CD8-positive, alpha-beta memory T cell (primary cell): Measurements from ENCODE around the gene CORIN. TPM values are rescaled to one million over a fixed set of nuclear protein-coding genes. Genes with fewer than 3 reads are reported as not detected.

ENCODE experiments used
- CTCF ChIA-PET: fragments of 350-600 bp; sonication (Branson Sonifier 250); formaldehyde crosslinking; loops from one replicate; lab custom pipeline; 2021; ENCODE audit warnings: antibody characterized with exemption; lab: Charles Lee
- POLR2A ChIA-PET: fragments of 350-600 bp; sonication (Branson Sonifier 250); formaldehyde crosslinking; loops from one replicate; lab custom pipeline; 2021; ENCODE audit warnings: antibody characterized with exemption; lab: Charles Lee
- DNase-seq, 5 donors: peaks; one replicate each; pipeline versions ENCODE4 v3.0.0 to v3.0.0-alpha.2; 2020 to 2022; ENCODE audit warnings: mixed read lengths in 1 of 5
- H3K27ac ChIP-seq: one replicate; pipeline ENCODE4 v1.7.0; 2013; ENCODE audit warnings: low read depth, mild to moderate bottlenecking, low read length, moderate library complexity
- H3K27me3 ChIP-seq: 2 replicates; pipeline ENCODE4 v1.7.0; 2013; ENCODE audit warnings: low read length, mild to moderate bottlenecking; ENCODE audit not compliant: insufficient read depth, poor library complexity, severe bottlenecking
- H3K36me3 ChIP-seq: 2 replicates; pipeline ENCODE4 v1.7.0; 2013; ENCODE audit warnings: mild to moderate bottlenecking, low read length, moderate library complexity; ENCODE audit not compliant: insufficient read depth
- H3K4me1 ChIP-seq: 2 replicates; pipeline ENCODE4 v1.7.0; 2013; ENCODE audit warnings: mild to moderate bottlenecking, low read length, moderate library complexity; ENCODE audit not compliant: insufficient read depth
- H3K4me3 ChIP-seq: 2 replicates; pipeline ENCODE4 v1.7.0; 2013; ENCODE audit warnings: mild to moderate bottlenecking, low read length
- H3K9me3 ChIP-seq: 2 replicates; pipeline ENCODE4 v1.7.0; 2013; ENCODE audit warnings: mild to moderate bottlenecking, low read length
- H3K27ac Mint-ChIP-seq, 8 donors: one replicate each; pipeline ENCODE4 v1.8.0; 2020 to 2021; ENCODE audit warnings: mixed read lengths in 8 of 8, mild to moderate bottlenecking in 6 of 8, inconsistent platforms in 3 of 8, moderate library complexity in 3 of 8
- H3K27me3 Mint-ChIP-seq, 2 donors: one replicate each; pipeline ENCODE4 v1.8.0; 2020 to 2021; ENCODE audit warnings: mixed read lengths in 2 of 2, mild to moderate bottlenecking in 1 of 2, moderate library complexity in 1 of 2
- H3K36me3 Mint-ChIP-seq, 3 donors: one replicate each; pipeline ENCODE4 v1.8.0; 2020 to 2021; ENCODE audit warnings: mixed read lengths in 3 of 3, inconsistent platforms in 1 of 3, mild to moderate bottlenecking in 1 of 3
- H3K4me1 Mint-ChIP-seq, 3 donors: one replicate each; pipeline ENCODE4 v1.8.0; 2020 to 2021; ENCODE audit warnings: mixed read lengths in 3 of 3, inconsistent platforms in 1 of 3, mild to moderate bottlenecking in 1 of 3
- H3K4me3 Mint-ChIP-seq, 7 donors: one replicate each; pipeline ENCODE4 v1.8.0; 2020 to 2021; ENCODE audit warnings: mixed read lengths in 7 of 7, mild to moderate bottlenecking in 6 of 7, moderate library complexity in 4 of 7, inconsistent platforms in 2 of 7
- H3K9me3 Mint-ChIP-seq, 5 donors: one replicate each; pipeline ENCODE4 v1.8.0; 2020 to 2022; ENCODE audit warnings: mixed read lengths in 5 of 5, mild to moderate bottlenecking in 3 of 5, moderate library complexity in 2 of 5, inconsistent platforms in 1 of 5
- polyA plus RNA-seq: library from polyadenylated mRNA; unstranded; fragments of 300-500 nt; fragmentation: Illumina TruSeq; gene quantifications from one replicate; pipeline ENCODE4 v1.2.3, GENCODE V29; 2021
- total RNA-seq, 2 experiments: library from RNA; stranded (reverse); gene quantifications; one replicate each; pipeline ENCODE4 v1.2.3, GENCODE V29; 2021

Gene CORIN
- total and polyA plus RNA-seq, 3 experiments from 2014 or later, result 0.04 to 0.11 (median 0.06) TPM

DNA sequence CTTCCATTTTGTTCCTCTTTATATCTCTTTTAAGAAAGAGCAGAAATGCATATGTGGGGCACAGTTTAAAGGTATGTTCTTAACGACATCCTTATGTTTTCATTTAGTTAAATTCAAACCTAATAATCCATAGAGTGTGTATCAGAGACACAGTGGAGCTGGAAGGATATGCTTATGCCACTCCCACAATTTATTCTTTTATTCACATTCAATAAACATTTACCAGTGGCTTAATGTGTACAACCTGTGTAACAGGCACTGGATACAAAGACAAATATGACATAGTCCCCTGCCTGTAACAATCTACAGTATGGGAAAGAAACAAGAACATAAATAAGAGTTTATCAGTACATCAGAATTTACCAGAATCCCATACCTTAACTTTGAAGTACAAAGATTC is 22.4 kb upstream of the CORIN start:
- Mint-ChIP-seq H3K9me3 (no peaks in the 10 kb centered on the region), H3K4me3 (no peak overlapping the region), H3K27me3 (no peaks in the 10 kb centered on the region), H3K27ac (no peak overlapping the region), H3K36me3 (peaks cover 8 to 33% (median 16%) of the 10 kb centered on the region in 3 donors), H3K4me1 (no peaks in the 10 kb centered on the region)
- Histone ChIP-seq H3K36me3 (no peaks in the 10 kb centered on the region), H3K9me3 (no peaks in the 10 kb centered on the region), H3K4me1 (no peaks in the 10 kb centered on the region), H3K27me3 (no peaks in the 10 kb centered on the region), H3K27ac (no peak overlapping the region), H3K4me3 (no peak overlapping the region)
- DNase-seq, result no peak
- ChIA-PET POLR2A (no interaction called here), CTCF (no interaction called here)

- Mint-ChIP-seq H3K27me3 (no peaks in the 10 kb centered on the region), H3K4me3 (no peak overlapping the region), H3K36me3 (peaks cover 7 to 36% (median 17%) of the 10 kb centered on the region in 3 donors), H3K27ac (no peak overlapping the region), H3K9me3 (no peaks in the 10 kb centered on the region), H3K4me1 (no peaks in the 10 kb centered on the region)
- Histone ChIP-seq H3K27me3 (no peaks in the 10 kb centered on the region), H3K4me1 (no peaks in the 10 kb centered on the region), H3K4me3 (no peak overlapping the region), H3K36me3 (no peaks in the 10 kb centered on the region), H3K9me3 (no peaks in the 10 kb centered on the region), H3K27ac (no peak overlapping the region)
- DNase-seq, result no peak
- ChIA-PET CTCF (no interaction called here), POLR2A (no interaction called here)
Observed at GRCh38 chr4:47858006-47858405, 20.1 kb upstream of the CORIN start.

DNA sequence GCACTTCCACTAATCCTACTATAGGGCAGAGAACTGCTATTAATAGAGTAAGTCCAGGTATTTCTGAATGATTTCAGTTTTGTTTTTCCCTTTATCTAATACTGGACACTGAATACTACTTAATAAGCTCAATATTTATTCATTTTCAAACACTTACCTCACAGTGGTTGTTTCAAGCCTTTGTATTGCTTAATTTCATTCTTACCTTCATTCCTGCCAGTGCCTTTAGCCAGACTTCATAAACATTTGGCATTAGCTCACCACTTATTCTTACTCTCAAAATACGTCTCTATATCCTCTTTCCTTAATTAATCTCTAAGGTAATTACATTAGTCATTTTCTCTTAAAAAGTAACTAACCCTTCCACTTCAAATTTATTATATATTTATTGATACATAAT is 18.8 kb upstream of the CORIN start:
- no peak overlapping the region for H3K27ac Mint-ChIP-seq
- CTCF ChIA-PET, result no interaction called here

GRCh38 chr4:47855350-47855749 is 17.5 kb upstream of the CORIN start:
- H3K36me3 Mint-ChIP-seq, result peaks cover 0 to 49% (median 23%) of the 10 kb centered on the region in 3 donors
- ChIA-PET CTCF (interaction anchor here (0.7 kb wide), 1 partner anchor 18 kb away, joined by 3 read pairs; the partner anchor contains the start of gene CORIN), POLR2A (no interaction called here)
- Histone ChIP-seq H3K27ac (no peak overlapping the region), H3K4me1 (no peaks in the 10 kb centered on the region), H3K27me3 (no peaks in the 10 kb centered on the region), H3K4me3 (no peak overlapping the region), H3K9me3 (no peaks in the 10 kb centered on the region), H3K36me3 (no peaks in the 10 kb centered on the region)
- H3K4me3 Mint-ChIP-seq, result no peak overlapping the region
- H3K9me3 Mint-ChIP-seq, result no peaks in the 10 kb centered on the region
- no peaks in the 10 kb centered on the region for H3K27me3 Mint-ChIP-seq
- no peak for DNase-seq
- no peak overlapping the region for H3K27ac Mint-ChIP-seq
- no peaks in the 10 kb centered on the region for H3K4me1 Mint-ChIP-seq

More for the DNA sequence above, 18.8 kb upstream of the CORIN start:
- no peaks in the 10 kb centered on the region for H3K36me3 ChIP-seq
- DNase-seq, result no peak
- H3K27ac ChIP-seq, result no peak overlapping the region
- peaks cover 0 to 42% (median 19%) of the 10 kb centered on the region in 3 donors for H3K36me3 Mint-ChIP-seq
- no peaks in the 10 kb centered on the region for H3K9me3 Mint-ChIP-seq
- H3K4me1 Mint-ChIP-seq, result no peaks in the 10 kb centered on the region
- no peaks in the 10 kb centered on the region for H3K9me3 ChIP-seq
- no peaks in the 10 kb centered on the region for H3K4me1 ChIP-seq
- no peak overlapping the region for H3K4me3 Mint-ChIP-seq
- POLR2A ChIA-PET, result no interaction called here
- no peaks in the 10 kb centered on the region for H3K27me3 ChIP-seq
- H3K4me3 ChIP-seq, result no peak overlapping the region
- no peaks in the 10 kb centered on the region for H3K27me3 Mint-ChIP-seq

GRCh38 chr4:47852136-47852535 is 14.3 kb upstream of the CORIN start:
- H3K36me3 Mint-ChIP-seq, result peaks cover 11 to 63% (median 23%) of the 10 kb centered on the region in 3 donors
- Histone ChIP-seq H3K36me3 (no peaks in the 10 kb centered on the region), H3K9me3 (no peaks in the 10 kb centered on the region), H3K4me1 (no peaks in the 10 kb centered on the region), H3K27ac (no peak overlapping the region), H3K27me3 (no peaks in the 10 kb centered on the region), H3K4me3 (no peak overlapping the region)
- no peaks in the 10 kb centered on the region for H3K4me1 Mint-ChIP-seq
- no peak for DNase-seq
- no peaks in the 10 kb centered on the region for H3K9me3 Mint-ChIP-seq
- H3K27ac Mint-ChIP-seq, result no peak overlapping the region
- ChIA-PET CTCF (no interaction called here), POLR2A (no interaction called here)
- H3K4me3 Mint-ChIP-seq, result no peak overlapping the region
- H3K27me3 Mint-ChIP-seq, result no peaks in the 10 kb centered on the region

- peaks cover 15 to 63% (median 25%) of the 10 kb centered on the region in 3 donors for H3K36me3 Mint-ChIP-seq
- no peak overlapping the region for H3K27ac Mint-ChIP-seq
- H3K4me3 Mint-ChIP-seq, result no peak overlapping the region
- H3K4me1 ChIP-seq, result no peaks in the 10 kb centered on the region
- no peaks in the 10 kb centered on the region for H3K36me3 ChIP-seq
- H3K9me3 ChIP-seq, result no peaks in the 10 kb centered on the region
- DNase-seq, result no peak
- ChIA-PET CTCF (no interaction called here), POLR2A (no interaction called here)
- no peak overlapping the region for H3K27ac ChIP-seq
- H3K4me3 ChIP-seq, result no peak overlapping the region
- peaks cover 0 to 2% (median 0%) of the 10 kb centered on the region in 5 donors for H3K9me3 Mint-ChIP-seq
- H3K27me3 ChIP-seq, result no peaks in the 10 kb centered on the region
- H3K4me1 Mint-ChIP-seq, result no peaks in the 10 kb centered on the region
- no peaks in the 10 kb centered on the region for H3K27me3 Mint-ChIP-seq
Observed at GRCh38 chr4:47849466-47849865, 11.6 kb upstream of the CORIN start.

DNA sequence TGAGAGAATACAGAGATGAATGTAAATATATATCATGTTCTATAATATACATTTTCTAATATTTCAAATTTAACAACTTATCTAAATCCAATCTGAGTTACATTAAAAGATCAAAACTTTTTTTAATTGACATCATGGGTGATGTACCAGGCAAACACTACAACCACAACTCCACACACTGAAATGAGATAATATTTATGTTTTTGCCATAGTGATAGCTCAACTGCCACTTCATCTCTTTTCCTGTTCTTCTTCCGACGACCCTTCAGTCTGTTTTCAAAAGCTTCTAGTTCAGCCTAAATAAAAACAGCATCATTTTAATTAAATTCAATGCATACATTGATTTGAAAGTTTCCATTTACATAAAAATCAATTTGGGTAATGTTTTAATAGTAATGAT is 10.2 kb upstream of the CORIN start:
- no peaks in the 10 kb centered on the region for H3K36me3 ChIP-seq
- CTCF ChIA-PET, result no interaction called here

DNA sequence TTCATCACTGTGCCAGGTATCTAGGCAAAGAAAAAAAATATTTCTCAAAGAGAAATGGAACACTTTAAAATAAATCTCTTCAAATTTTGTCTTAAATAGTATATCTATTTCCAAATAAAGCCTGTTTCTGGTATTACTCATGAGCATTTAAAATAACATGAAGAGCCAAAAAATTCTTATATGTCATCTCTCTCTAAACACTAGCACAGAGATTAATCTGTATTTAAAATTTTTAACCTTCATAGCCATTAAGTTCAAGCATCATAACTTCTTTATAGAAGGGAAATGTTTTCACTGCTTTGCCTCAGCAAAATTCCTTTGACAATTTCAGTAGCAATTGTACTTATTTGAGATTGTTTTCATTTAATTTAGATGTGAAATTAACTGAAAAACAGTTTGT is 5.1 kb upstream of the CORIN start:
- no peaks in the 10 kb centered on the region for H3K9me3 ChIP-seq
- H3K4me3 ChIP-seq, result no peak overlapping the region
- ChIA-PET POLR2A (no interaction called here), CTCF (no interaction called here)
- peaks cover 0 to 2% (median 0%) of the 10 kb centered on the region in 5 donors for H3K9me3 Mint-ChIP-seq
- no peak for DNase-seq
- H3K36me3 ChIP-seq, result no peaks in the 10 kb centered on the region
- peaks cover 12 to 26% (median 15%) of the 10 kb centered on the region in 3 donors for H3K36me3 Mint-ChIP-seq
- H3K27ac Mint-ChIP-seq, result no peak overlapping the region
- H3K27me3 Mint-ChIP-seq, result no peaks in the 10 kb centered on the region
- H3K4me1 ChIP-seq, result peaks cover 5% of the 10 kb centered on the region
- peaks cover 0 to 15% (median 13%) of the 10 kb centered on the region in 3 donors for H3K4me1 Mint-ChIP-seq
- no peaks in the 10 kb centered on the region for H3K27me3 ChIP-seq
- H3K27ac ChIP-seq, result no peak overlapping the region
- no peak overlapping the region for H3K4me3 Mint-ChIP-seq

More for the DNA sequence above, 10.2 kb upstream of the CORIN start:
- Histone ChIP-seq H3K27ac (no peak overlapping the region), H3K4me1 (no peaks in the 10 kb centered on the region), H3K27me3 (no peaks in the 10 kb centered on the region), H3K9me3 (no peaks in the 10 kb centered on the region), H3K4me3 (no peak overlapping the region)
- Mint-ChIP-seq H3K27me3 (no peaks in the 10 kb centered on the region), H3K9me3 (peaks cover 0 to 2% (median 0%) of the 10 kb centered on the region in 5 donors), H3K36me3 (peaks cover 15 to 59% (median 29%) of the 10 kb centered on the region in 3 donors), H3K4me1 (no peaks in the 10 kb centered on the region), H3K4me3 (no peak overlapping the region), H3K27ac (no peak overlapping the region)
- POLR2A ChIA-PET, result no interaction called here
- no peak for DNase-seq
